Activated CD4-positive, alpha-beta T cell treated with anti-CD3 and anti-CD28 coated beads, Interleukin-2, amount 50 U/mL, for 16 hours (primary cell): ENCODE measurements around the gene GATAD1.
"Not testable (repeated sequence)": the region's sequence is repeated elsewhere in the genome, so short reads cannot be mapped to it uniquely, and the experiment has no call there.

ENCODE experiments used
- DNase-seq: peaks from one replicate; pipeline ENCODE4 v3.0.0-alpha.2; 2020

The GATAD1 gene

DNA sequence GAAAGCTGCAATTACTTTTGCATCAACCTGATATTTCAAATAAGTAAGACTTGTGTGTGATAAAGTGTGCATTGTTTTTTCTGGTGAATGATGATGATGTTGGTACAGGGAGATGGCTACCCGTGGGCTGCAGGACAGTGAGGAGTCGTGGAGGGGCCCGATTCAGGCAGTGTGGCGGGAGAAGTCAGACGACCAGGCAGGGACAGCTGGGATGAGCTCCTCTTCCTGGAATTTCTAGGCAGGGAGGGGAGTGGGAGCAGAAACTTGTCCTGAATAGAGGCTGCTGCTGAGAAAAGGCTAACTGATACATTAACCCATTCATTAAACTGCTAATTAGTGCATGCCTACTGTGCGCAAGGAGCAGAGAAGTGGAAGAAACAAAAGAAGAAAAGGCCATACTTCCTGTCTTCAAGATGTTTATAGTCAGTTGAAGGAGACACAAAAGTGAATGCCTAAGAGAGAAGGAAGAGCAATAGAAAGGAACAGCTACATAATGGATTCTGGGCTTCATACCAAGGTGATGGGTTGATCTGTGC, 9.3 kb upstream of the GATAD1 start:
- no peak for DNase-seq

DNA sequence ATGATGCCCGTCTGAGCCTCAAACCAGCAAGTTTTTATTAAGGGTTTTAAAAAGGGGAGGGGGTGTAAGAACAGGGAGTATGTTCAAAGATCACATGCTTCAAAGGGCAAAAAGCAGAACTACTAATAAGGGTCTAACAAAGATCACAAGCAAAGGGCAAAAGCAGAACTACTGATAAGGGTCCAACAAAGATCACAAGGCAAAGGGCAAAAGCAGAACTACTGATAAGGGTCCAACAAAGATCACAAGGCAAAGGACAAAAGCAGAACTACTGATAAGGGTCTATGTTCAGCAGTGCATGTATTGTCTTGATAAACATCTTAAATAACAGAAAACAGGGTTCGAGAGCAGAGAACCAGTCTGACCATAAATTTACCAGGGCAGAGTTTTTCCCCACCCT, 4.6 kb upstream of the GATAD1 start:
- not testable (repeated sequence) for DNase-seq

DNA sequence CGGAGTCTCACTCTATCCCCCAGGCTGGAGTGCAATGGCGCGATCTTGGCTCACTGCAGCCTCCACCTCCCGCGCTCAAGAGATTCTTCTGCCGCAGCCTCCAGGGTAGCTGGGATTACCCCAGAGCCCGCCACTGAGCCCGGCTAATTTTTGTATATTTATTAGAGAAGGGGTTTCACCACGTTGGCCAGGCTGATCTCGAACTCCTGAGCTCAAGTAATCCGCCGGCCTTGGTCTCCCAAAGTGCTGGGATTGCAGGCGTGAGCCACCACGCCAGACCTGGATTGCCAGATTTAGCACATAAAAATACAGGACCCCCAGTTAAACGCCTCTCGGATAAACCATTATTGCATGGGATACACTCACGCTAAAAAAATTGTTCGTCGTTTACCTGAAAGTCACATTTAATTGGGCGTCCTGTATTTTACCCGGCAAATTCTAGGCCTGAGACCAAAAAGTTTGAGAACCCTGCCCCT, 375 bp upstream of the GATAD1 start:
- DNase-seq: no peak

DNA sequence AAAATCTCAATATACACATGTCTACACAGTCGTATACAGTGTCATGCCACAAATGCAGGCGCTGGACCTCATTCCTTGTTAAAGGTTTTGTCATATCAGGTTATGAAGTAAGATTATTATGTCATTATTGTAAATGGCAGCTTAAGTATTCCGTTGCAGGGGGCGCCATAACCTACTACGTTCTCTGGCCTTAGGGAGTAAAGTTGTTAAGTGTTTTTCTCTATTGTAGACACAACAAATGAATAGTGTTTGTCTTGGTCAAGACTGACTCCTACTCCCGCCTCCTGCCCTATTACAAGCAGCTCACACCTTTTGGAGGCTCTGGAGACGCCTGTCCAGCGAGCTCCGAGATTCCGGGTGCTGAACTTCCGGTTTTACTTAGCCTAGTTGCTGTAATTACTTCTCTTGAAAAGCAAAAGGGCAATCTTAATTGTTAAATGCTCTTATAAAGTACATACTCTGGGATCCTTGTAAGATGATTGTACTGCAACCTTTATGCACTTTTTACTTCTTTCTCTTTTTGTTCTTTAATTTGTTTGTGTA, 994 bp downstream of the GATAD1 start:
- peak; percentile 55 for DNase-seq

DNA sequence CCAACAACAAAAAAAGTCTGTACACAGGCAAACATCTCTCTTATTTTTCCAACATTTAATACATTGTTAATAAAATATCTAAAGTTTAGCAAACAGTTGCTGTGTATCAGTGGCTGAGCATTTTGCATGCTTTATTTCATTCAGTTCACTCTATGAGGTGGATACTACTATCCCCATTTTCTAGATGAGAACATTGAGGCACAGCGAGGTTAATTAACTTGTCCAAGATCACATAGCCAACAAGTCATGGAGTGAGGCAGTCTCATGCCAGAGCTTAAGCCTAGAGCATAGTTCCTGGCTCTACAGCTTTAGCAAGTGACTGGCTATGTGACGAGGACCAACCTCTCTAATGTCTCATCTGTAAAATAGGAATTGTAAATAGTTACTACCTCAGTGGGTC, 4.4 kb downstream of the GATAD1 start:
- no peak for DNase-seq

DNA sequence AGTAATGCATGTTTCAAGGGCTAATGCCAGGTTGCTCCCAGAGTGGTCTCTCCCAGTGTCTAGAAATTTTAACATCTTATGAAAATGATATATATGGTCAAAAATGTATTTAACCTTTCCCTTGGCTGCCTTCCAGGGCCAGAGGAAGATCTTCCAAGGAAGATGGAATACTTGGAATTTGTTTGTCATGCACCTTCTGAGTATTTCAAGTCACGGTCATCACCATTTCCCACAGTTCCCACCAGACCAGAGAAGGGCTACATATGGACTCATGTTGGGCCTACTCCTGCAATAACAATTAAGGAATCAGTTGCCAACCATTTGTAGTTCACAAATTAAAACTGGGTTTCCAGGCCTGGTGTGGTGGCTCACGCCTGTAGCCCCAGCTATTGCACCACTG, 9.0 kb downstream of the GATAD1 start:
- no peak for DNase-seq

DNA sequence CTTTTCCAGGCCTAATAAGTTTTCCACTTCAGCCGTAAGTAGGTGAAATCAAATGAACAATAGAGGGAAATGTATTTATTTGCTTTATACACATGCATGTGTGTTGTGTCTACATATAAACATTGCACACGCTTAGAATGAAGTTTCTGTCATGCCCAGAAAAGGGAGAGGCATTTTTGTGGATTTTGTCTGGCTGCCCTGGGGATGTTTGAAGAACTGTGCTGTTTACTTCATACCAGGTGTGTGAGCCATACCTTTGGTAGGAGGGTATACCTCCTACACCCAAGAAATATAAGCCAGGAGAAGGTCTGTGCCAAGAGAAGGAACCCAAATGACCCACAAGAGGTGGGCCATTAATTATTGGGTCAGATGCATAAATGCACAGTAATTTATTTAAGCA, 12.8 kb downstream of the GATAD1 start:
- DNase-seq: no peak

DNA sequence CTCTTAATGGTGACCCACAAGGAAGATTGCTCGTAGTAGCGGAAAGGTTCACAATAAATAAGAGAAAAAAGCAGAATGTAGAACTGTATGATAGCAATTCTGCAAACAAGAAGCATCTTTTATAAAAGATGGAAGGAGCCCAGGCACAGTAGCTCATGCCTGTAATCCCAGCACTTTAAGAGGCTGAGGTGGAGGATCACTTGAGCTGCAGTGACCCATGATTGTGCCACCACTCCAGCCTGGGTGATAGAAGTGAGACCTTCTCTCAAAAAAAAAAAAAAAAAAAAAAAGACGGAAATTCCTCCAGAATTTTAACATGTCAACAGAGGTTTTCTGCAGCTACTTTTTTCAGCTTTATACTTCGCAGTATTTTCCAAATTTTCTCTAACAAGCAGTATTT, 13.2 kb downstream of the GATAD1 start:
- DNase-seq: no peak

DNA sequence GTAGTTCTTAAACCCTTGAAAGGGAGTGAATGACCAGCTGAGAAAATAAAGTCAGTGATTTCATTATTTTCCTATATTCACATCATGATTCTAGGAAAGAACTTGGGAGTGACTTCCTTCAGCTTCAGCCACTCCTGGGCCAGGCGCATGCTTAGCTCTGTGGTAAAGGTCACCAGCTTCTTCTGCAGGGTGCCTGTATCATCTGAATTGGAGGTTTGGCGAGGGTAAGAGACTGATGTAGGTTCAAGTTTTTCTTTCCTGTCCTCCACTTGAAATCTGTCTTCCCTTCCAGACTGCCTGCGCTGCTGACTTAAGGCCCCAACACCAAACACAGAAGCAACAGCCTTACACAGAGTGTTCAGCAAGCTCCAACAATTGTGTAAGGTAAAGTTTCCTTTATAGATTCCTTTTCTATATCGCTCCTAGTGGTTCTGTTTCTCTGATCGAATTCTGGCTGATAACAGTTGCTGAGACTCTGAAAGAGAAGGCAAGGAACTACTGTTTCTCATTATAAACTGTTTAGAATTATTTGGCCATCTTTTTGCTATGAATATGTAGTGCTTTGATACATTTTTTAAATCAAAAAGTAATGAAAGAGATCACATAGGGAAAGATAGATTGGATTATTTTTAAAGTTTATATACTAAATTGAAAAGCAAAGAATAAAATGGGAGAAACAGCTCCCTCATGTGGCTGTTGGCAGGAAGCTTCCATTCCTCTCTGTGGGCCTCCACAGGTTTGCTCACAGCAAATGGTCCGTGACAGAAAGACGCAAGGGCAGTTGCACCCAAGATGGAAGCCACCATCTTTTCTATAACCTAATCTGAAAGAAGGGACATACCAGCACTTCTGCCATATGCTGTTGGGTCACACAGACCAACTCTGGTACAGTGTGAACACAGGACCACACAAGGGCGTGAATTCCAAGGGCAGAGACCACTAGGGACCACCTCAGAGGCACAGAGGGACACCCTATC, 14.0 kb downstream of the GATAD1 start:
- peak; percentile 46 for DNase-seq

DNA sequence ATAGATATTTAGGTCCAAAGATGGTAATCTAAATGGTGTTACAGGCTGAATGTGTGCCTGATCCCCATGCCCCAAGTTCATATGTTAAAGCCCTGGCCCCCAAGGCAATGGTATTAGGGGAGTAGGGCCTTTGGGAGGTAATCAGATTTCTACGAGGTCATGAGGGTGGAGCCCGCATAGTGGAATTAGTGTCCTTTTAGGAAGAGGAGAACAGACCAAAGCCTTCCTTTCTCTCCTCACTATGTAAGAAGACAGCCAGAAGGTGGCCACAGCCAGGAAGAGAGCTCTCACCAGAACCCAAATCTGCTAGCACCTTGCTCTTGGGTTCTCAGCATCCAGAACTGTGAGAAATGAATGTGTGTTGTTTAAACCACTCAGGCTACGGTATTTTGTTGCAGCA, 15.3 kb downstream of the GATAD1 start:
- no peak for DNase-seq

DNA sequence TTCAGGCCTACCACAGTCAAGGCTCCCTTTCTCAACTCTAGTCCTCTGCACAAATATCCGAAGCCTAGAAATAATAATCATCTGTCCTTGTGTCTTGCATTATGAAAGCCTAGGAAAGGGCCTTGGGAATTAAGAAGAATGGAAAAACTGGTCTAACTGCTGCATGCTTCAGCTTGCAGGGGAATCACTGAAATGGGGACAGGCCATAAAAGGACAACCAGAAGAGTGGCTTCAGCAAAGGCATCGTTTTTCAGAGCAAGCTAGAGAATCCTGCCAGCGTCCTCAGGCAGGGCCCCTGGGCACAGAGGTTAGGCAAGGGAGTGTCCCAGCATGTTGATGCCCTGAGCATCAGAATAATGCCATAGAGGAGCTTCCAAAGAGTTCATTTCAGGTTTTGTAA, 17.2 kb downstream of the GATAD1 start:
- DNase-seq: no peak

DNA sequence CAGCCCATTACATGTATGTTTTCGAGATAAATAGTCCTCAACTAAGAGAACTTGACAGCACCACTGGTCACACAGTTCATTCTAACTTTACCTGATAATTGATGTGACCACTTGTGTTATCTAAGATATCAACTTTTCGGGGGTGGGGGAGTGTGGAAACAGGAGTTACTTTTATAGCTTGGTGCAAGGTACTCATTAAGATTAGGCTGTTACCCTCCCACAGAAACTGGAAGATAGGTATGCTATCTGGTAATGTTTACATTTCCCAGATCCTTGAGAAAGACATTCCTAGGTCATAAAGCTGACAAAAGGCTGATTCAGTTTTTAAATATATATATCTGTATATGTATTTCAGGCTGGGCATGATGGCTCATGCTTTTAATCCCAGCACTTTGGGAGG, 19.4 kb downstream of the GATAD1 start:
- DNase-seq: no peak

DNA sequence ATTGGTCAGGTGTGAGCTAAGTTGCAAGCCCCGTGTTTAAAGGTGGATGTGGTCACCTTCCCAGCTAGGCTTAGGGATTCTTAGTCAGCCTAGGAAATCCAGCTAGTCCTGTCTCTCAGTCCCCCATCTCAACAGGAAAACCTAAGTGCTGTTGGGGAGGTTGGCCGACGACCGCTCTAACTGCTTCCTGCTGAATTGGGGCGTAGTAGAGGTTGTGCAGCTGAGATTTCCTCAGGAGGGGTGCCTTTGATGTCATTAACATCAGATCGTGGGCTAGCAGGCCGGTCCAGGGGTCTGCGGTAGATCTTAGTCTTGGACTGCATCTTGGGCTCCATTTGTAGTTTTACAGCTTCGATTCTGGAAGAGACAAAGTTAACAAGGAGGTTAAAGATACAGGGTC, 21.3 kb downstream of the GATAD1 start:
- not testable (repeated sequence) for DNase-seq

DNA sequence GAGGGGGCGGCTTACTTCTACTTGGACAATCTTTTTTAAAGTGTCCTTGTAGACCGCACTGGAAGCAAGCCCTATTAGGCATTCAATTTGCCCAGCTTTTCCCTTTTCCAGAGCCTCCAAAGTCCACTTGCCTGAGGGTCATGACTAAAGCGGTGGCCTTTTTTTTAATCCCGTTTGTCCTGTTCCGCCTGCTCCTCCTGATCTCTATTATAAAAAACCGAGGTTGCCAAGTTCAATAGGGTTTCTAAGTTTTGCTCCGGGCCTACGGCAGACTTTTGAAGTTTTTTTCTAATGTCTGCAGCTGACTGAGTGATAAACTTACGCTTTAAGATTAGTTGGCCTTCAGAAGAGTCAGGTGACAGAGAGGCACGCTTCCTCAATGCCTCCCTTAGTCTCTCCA, 26.7 kb downstream of the GATAD1 start:
- DNase-seq: not testable (repeated sequence)

DNA sequence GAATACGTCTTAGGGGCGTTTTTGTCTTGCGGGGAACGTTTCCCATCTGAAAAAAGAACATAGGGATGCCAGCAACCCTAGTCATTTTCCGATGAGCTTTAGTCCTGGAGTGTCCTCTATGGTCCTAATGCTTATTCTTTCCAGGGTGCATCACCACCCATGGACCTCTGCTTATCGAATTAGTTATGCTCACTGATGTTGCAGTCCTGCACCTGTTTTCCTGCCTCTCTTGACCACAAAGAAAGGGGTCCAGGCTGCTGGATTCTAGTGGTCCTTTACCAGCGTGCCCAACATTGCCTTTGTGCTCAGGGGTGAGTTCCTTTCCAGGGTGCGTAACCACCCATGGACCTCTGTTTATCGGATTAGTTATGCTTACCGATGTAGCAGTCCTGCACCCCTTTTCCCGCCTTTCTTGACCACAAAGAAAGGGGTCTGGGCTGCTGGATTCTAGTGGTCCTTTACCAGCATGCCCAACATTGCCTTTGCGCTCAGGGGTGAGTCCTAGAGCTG, 28.0 kb downstream of the GATAD1 start:
- DNase-seq: not testable (repeated sequence)

DNA sequence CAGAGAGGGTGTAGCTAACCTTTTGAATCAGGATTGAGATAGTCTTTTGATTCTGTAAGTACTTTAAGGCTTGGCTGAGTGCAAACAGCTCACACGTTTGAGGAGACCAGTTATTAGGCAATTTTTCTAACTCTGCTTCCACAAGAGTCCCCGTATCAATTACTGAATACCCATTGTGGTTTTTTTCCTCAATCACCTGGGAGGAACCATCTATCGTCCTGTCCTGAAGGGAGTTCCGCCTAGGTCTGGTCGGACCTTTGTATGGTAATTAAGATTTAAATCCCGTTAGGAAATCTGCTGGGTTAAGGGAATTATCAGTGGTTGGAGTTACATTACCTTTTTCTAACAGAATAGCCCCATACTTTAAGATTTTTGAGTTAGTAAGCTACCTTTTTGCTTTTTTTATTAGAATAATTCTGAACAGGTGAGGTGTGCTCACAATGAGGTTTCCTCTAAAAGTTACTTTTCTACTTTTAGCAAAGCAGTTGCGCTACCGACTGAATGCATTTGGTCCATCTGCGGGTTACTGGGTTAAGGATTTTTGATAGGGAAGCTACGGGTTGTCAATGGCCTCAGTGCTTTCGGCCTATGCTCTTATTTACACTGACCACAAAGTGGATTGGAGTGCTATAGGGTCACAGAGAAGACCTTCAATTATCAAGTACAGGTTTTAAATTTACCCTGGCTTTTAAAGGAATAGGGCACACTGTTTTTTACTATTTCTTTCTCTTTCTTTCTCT, 28.7 kb downstream of the GATAD1 start:
- not testable (repeated sequence) for DNase-seq

DNA sequence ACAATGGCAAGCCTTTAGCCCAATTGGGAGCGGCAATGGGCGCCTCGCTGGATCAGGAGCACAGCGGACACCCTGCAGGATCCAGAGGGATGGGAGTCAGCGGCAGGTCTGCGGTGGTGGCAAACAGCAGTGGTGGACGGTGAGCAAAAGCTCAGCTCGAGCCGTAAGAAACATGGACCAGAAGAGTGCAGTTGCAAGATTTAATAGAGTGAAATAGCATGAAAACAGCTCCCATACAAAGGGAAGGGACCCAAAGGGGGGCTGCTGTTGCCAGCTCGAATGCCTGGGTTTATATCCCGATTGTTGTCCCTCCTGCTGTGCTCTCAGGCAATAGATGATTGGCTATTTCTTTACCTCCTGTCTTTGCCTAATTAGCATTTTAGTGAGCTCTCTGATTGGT, 30.4 kb downstream of the GATAD1 start, which contains the start of gene ERVW-1:
Gene ERVW-1 (minus strand): TSS at position 266 of the 400 bp plus-strand sequence. CDS start 7,565 bp downstream, outside the sequence.
- not testable (repeated sequence) for DNase-seq

DNA sequence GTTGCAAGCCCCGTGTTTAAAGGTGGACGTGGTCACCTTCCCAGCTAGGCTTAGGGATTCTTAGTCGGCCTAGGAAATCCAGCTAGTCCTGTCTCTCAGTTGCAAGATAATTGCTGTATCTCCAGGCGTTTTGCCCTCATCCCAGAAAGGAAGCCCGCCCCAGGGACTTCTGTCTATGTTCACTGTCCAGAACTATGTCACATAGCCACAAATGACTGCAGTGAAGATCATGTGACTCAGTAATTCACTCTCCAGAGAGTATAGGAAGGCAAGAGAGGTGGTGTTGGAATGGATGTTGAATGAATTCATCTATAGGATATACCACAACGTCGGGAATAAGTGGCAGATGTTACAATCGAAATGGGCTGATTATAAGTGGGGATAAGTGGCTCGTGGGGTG, 30.8 kb downstream of the GATAD1 start:
- DNase-seq: no peak

DNA sequence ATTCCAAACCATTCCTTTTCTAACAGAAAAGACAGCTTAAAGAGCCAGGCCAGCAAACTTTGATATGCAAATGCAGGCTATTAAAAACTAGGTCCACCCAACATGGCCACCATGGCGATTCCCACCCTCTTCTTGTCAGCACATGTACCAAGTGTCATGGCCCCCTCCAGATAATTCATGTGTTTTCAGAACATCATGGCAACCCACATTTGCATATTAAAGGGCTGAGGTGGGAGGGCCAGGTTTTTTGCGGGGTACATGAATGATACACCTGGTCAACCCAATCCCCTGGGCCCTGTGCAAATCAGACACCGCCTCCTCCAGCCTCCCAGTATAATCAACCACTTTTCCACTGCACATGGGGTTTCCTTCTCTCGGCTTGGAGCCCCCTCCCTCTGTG, 31.4 kb downstream of the GATAD1 start:
- DNase-seq: no peak

DNA sequence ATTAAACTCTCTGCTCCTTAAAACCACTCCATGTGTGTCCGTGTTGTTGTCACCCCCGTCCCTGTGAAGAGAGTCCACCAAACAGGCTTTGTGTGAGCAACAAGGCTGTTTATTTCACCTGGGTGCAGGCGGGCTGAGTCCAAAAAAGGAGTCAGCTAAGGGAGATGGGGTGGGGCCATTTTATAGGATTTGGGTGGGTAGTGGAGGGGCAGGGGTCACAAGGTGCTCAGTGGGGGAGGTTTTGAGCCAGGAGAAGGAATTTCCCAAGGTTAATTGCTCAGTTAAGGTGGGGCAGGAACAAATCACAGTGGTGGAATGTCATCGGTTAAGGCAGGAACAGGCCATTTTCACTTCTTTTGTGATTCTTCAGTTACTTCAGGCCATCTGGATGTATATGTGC, 31.9 kb downstream of the GATAD1 start:
- DNase-seq: not testable (repeated sequence)

DNA sequence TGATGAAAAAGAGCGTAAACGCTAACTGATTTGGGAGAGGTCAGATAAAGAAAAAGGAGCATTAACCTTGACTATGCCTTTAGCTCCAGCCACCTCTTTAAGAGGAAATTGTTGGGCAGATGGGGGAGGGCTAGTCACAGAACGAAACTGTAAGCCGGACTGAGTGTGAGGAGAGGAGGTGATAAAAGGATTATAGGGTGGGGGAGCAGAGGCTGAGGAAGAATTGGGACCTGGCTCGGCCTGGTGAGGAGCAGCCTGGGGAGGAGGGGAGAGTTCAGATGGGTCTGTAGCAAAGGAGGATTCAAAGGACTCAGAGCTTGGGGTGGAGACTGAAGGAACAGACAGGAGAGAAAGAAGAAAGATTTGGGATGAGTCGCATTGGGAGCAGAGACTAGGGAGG, 36.3 kb downstream of the GATAD1 start:
- DNase-seq: not testable (repeated sequence)

DNA sequence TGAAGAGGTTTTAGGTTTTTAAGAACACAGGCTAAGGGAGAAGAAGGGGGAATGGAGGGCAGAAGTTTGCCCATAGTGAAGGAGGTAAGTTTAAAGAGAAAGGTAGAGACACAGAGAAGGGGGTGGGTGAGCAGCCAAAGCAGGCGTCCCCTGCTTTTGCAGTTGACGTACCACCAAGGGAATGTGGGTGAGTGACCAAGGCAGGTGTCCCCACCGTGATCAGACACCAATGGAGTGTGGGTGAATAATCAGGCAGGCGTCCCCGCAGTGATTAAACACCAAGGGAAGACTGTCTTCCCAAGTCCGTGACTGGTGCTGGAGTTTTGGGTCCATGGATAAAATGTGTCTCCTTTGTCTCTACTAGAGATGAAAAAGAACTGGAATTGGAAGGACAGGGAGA, 36.9 kb downstream of the GATAD1 start:
- not testable (repeated sequence) for DNase-seq
